Measurements from ENCODE around the gene BCOR. TPM values are rescaled to one million over a fixed set of nuclear protein-coding genes. Genes with fewer than 3 reads are reported as not detected.

The BCOR gene
- total RNA-seq, 1 experiment from 2014 or later = 35.1 TPM

DNA sequence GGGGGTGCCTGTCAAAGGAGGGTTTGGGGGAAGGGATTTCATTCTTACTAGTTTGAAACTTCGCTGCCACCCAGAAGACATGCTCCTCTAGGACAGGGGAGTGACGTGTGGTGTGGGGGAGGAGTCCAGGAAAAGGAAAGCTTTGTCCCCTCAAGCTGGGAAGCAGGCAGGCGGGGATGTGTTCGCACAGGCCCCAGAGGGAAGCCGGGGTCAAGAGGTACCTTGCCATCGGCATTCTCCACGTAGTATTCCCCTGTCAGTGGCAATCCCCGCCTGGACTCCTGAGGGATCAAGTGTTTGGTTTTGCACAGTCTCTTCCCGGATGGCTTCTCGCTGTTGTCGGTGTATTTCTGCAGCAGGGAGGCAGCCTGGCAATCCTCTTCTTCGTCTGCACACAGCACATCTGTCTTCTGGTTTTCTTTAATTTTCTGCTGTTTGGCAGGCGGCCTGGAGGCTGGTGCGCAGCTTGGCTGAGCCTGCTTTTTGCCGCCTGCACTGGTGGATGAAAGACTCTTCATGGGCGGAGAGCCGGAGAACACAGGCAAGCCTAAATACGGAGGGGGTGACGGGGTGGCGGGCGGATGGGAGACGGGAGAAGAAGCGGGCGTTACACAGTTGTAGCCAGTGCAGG, 35.1 kb downstream of the BCOR start:
- H3K4me2 ChIP-seq (ENCODE audit: low read length) = no peak overlapping the region
- no TSS peak for BruUV-seq (replicated peaks)
- H3K27me3 ChIP-seq (ENCODE audit: insufficient read depth, low read length) = no peaks in the 10 kb centered on the region
- H3K9ac ChIP-seq (ENCODE audit: low read length) = no peak overlapping the region
- TF ChIP-seq CEBPB (IDR thresholded peaks at IDR 0.05; ENCODE audit: low read depth) = no peak
- no peak for TF ChIP-seq ZFX (IDR thresholded peaks at IDR 0.05)
- no peak for TF ChIP-seq ZBTB33 (IDR thresholded peaks at IDR 0.05; ENCODE audit: extremely low read depth, insufficient replicate concordance, low read length)
- TF ChIP-seq ELF1 (IDR thresholded peaks at IDR 0.05; ENCODE audit: borderline replicate concordance, low read depth) = no peak
- no peak for TF ChIP-seq RAD21 (IDR thresholded peaks at IDR 0.05; ENCODE audit: low read depth)
- TF ChIP-seq, protein P1, sequence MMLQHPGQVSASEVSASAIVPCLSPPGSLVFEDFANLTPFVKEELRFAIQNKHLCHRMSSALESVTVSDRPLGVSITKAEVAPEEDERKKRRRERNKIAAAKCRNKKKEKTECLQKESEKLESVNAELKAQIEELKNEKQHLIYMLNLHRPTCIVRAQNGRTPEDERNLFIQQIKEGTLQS (IDR thresholded peaks at IDR 0.05) = no peak
- no peak for TF ChIP-seq CBX3 (IDR thresholded peaks at IDR 0.05; ENCODE audit: low read depth)
- TF ChIP-seq POLR2AphosphoS5 (IDR thresholded peaks at IDR 0.05; ENCODE audit: low read depth, low read length) = no peak
- TF ChIP-seq YY1 (IDR thresholded peaks at IDR 0.05; ENCODE audit: extremely low read depth, insufficient replicate concordance, low read depth, low read length) = no peak
- TF ChIP-seq SRF (IDR thresholded peaks at IDR 0.05; ENCODE audit: low read depth) = no peak
- TF ChIP-seq MAX (IDR thresholded peaks at IDR 0.05) = no peak
- no peak for TF ChIP-seq SP1 (IDR thresholded peaks at IDR 0.05; ENCODE audit: low read depth)
- peaks cover 12 to 23% of the 10 kb centered on the region in 2 experiments for H3K36me3 ChIP-seq (ENCODE audit: control insufficient read depth in 1 of 2, insufficient read depth in 2 of 2, low read length in 2 of 2)
- CTCF ChIA-PET = no interaction called here
- POLR2A ChIA-PET = no interaction called here
- ATAC-seq (no peak), DNase-seq (ENCODE audit: low read depth, low spot score) (no peak)
- no peaks in the 10 kb centered on the region for H3K9me3 ChIP-seq (ENCODE audit: control insufficient read depth in 1 of 2, insufficient read depth in 1 of 2, low read depth in 1 of 2, low read length in 2 of 2)
- no peak overlapping the region for H3K4me3 ChIP-seq (replicated peaks in 1 of 2; ENCODE audit: low read depth in 1 of 2, low read length in 2 of 2)
- peaks cover 2% of the 10 kb centered on the region; the same call in 1 of the 2 replicates for H4K20me1 ChIP-seq (ENCODE audit: insufficient read depth)
- RAD21 ChIA-PET (ENCODE audit: low non-redundant PET in 1 of 2, low total read pairs in 2 of 2, uncharacterized antibody in 2 of 2, unreplicated experiment in 2 of 2) = no interaction called here
- no peak overlapping the region for H2AFZ ChIP-seq (ENCODE audit: low read depth, low read length, poor library complexity, severe bottlenecking)
- peaks cover 99% of the 10 kb centered on the region for H3K79me2 ChIP-seq (ENCODE audit: insufficient read depth, low read length)
- intact Hi-C loops (cut with micrococcal nuclease) = no loop called here
- no peaks in the 10 kb centered on the region for H3K9me2 ChIP-seq (ENCODE audit: insufficient read depth)
- H3K4me1 ChIP-seq (ENCODE audit: control insufficient read depth in 1 of 2, insufficient read depth in 2 of 2, low read length in 2 of 2) = no peaks in the 10 kb centered on the region
- H3K27ac ChIP-seq (ENCODE audit: low read depth, low read length) = no peak overlapping the region
